AG08395 (cell line): ENCODE results near the gene NPAS3.
A peak's percentile ranks its signal among the peaks of the same experiment; 100 is the strongest.

Experiments used
- DNase-seq: peaks from one replicate; pipeline ENCODE4 v3.0.0; 2012; ENCODE audit warnings: mixed read lengths, low spot score

The NPAS3 gene

GRCh38 chr14:33184587-33184986 lies 245.9 kb downstream of the NPAS3 start:
- peak; percentile 17 for DNase-seq

GRCh38 chr14:33186656-33187055 lies 248.0 kb downstream of the NPAS3 start:
- DNase-seq = peak; percentile 3

GRCh38 chr14:33188880-33189279 lies 250.2 kb downstream of the NPAS3 start:
- no peak for DNase-seq

GRCh38 chr14:33191855-33192254 lies 253.2 kb downstream of the NPAS3 start:
- no peak for DNase-seq

- no peak for DNase-seq
Observed at GRCh38 chr14:33194551-33194950, 255.9 kb downstream of the NPAS3 start.

- no peak for DNase-seq
Observed at GRCh38 chr14:33198684-33199083, 260.0 kb downstream of the NPAS3 start.

GRCh38 chr14:33201116-33201515 lies 262.4 kb downstream of the NPAS3 start:
- DNase-seq = no peak

- DNase-seq = no peak
Observed at GRCh38 chr14:33206981-33207380, 268.3 kb downstream of the NPAS3 start.

GRCh38 chr14:33207467-33208017 lies 268.9 kb downstream of the NPAS3 start:
- no peak for DNase-seq

GRCh38 chr14:33210311-33210710 lies 271.6 kb downstream of the NPAS3 start:
- DNase-seq = no peak

- DNase-seq = no peak
Observed at GRCh38 chr14:33218026-33218425, 279.3 kb downstream of the NPAS3 start.

- DNase-seq = no peak
Observed at GRCh38 chr14:33219957-33220356, 281.3 kb downstream of the NPAS3 start.

GRCh38 chr14:33229269-33229929 lies 290.7 kb downstream of the NPAS3 start:
- DNase-seq = no peak

- no peak for DNase-seq
Observed at GRCh38 chr14:33230021-33230420, 291.3 kb downstream of the NPAS3 start.

- no peak for DNase-seq
Observed at GRCh38 chr14:33232031-33232430, 293.4 kb downstream of the NPAS3 start.

- DNase-seq = no peak
Observed at GRCh38 chr14:33237115-33237740, 298.5 kb downstream of the NPAS3 start.

GRCh38 chr14:33239465-33239864 lies 300.8 kb downstream of the NPAS3 start:
- DNase-seq = no peak

GRCh38 chr14:33240466-33240865 lies 301.8 kb downstream of the NPAS3 start:
- no peak for DNase-seq

- DNase-seq = no peak
Observed at GRCh38 chr14:33241331-33241730, 302.7 kb downstream of the NPAS3 start.

- DNase-seq = no peak
Observed at GRCh38 chr14:33249233-33249820, 310.6 kb downstream of the NPAS3 start.

GRCh38 chr14:33250963-33251362 lies 312.3 kb downstream of the NPAS3 start:
- DNase-seq = no peak

GRCh38 chr14:33254342-33254741 lies 315.7 kb downstream of the NPAS3 start:
- DNase-seq = no peak

GRCh38 chr14:33254861-33255395 lies 316.2 kb downstream of the NPAS3 start:
- DNase-seq = no peak
